Middle frontal gyrus (tissue), 1 donor: ENCODE data around the gene TUFT1.
"Not testable (repeated sequence)": the region's sequence is repeated elsewhere in the genome, so short reads cannot be mapped to it uniquely, and the experiment has no call there.

Experiments
- DNase-seq: peaks from one replicate; pipeline ENCODE4 v3.0.0-alpha.2; 2015; ENCODE audit warnings: low spot score; ENCODE audit errors: extremely low spot score

TUFT1 gene

DNA sequence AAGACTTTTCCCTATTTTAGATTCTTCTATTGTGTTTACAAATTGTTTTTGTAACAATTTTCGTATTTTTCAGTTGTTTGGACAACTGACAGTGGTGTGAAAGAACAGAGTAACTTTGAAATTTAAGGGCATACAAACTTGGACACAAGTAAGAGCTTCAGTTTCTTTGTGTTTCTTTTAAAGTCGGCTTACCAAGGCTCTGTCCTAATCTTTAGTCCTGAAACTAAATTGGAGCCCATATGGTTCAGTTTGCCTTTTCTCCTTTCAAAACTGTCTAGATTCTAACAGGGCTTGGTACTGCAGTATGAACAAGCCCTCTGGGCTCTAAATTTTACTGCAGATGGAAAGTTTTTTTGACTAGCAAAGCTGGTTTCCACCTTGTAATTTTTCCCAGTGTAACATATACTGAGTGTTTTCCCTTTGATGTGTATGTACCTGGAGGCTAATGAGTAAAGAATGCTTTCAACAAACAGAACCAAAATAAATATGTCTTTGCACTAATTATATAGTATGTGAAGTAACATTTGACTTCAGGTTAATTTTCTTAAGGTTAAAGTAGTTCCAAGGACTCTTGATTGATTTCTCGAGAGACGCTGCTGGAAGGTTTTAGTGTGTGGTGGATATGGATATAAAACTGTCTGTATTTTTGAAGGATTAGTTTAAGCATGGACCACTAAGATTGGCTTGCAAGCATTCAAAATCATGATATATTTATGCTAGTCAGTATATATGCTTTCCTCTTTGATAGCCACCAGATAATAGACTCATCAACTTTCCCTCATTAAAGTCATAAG is 75.8 kb downstream of the TUFT1 start:
- no peak for DNase-seq

DNA sequence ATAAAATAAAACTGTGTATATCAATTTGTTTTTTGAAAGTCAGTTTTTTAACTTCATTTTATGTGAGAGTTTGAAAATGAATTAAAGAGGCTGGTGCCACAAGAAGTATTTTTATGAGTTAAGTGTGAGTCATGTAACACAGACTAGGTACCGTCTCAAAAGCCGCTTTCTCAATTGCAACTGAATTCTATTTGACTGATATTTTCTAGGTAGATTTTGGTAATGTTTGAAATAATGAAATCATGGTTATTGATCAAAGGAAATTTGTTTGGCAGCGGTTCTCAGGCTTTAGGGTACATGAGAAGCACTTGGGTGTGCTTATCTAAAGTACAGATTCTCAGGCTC is 76.4 kb downstream of the TUFT1 start:
- DNase-seq: no peak

DNA sequence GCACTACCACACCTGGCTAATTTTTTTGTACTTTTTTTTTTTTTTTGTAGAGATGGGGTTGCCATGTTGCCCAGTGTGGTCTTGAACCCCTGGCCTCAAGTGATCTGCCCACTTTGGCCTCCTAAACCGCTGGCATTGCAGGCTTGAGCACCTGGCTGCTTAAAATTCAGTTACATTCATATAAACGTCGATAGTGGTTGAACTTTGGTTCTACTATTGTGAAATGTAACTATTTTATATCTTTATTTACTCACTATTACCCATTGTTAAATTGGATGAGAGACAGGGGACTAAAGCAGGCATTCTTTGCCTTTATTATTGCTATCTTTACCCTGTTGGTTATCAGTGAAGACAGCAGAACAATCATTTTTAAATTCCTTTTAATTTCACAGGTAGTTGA is 77.9 kb downstream of the TUFT1 start:
- DNase-seq: no peak

DNA sequence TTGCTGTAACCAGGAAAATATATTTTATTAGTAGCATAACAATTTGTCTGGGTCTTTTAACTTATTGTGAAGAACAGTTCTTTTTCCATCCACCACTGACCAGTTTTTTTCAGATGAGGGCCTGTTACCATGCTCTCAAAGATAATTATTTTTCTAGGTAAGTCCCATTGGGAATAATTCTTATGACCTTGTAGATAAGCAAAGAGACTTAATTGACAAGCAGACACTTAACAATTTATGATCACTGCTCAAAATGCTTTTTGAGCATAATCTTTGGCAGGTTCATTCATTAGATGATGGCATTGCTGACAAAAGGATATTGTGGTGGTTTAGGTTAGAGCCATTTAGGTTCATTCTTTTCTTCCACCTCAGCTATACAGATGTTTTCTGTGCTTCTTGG is 78.4 kb downstream of the TUFT1 start:
- DNase-seq: no peak

DNA sequence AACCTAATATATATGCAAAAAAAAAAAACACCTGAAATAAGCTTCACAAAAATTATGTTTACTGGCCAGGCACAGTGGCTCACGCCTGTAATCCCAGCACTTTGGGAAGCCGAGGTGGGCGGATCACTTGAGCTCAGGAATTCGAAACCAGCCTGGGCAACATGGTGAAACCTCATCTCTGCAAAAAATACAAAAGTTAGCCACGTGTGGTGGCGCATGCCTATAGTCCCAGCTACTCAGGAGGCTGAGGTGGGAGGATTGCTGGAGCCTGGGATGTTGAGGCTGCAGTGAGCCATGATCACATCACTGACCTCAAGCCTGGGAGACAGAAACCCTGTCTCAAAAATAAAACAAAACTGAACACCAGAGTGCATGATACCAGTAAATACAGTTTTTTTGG is 78.9 kb downstream of the TUFT1 start:
- DNase-seq: not testable (repeated sequence)

DNA sequence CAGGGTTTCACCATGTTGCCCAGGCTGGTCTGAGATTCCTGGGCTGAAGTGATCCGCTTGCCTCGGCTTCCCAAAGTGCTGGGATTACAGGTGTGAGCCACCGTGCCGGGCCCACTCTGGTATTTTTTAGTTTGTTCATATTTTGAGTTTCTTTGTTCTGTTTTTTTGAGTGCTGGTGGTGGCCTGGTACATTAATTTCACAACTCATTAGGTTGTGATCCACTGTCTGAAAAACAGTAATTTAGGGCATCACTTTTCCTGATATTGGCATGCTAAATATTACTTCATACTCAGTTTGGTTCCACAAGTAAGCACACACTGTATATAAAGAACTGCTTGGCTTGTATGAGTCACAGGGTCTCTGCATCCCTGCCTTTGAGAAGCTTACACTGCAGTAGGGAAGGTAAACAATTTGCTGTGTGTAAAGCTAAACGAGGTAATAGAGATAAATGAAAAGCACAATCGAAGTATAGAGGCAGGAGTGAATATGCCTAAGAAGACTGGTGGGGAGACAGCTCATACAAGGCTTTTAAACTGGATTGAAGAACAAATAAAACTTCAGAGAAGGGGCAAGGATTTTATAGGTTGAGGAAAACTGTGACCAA is 79.5 kb downstream of the TUFT1 start:
- DNase-seq: no peak

DNA sequence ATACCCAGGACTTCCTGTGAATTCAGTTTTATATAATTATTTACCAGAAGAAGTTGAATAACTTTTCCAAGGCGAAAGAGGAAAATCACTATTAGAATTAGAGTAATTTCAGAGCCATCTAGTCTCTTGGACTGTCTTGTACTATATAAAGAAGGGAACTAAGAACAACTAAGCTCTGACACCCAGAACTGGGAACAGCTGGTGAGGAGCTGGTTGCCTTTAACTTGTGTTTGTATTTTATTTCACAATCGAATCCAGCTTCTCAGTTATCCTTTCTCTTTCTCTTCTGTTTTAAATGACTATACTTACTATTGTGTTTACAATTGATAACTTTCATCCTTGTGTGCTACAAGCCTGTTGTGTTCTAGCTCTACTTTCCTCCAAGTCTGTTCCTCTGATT is 80.2 kb downstream of the TUFT1 start:
- no peak for DNase-seq

DNA sequence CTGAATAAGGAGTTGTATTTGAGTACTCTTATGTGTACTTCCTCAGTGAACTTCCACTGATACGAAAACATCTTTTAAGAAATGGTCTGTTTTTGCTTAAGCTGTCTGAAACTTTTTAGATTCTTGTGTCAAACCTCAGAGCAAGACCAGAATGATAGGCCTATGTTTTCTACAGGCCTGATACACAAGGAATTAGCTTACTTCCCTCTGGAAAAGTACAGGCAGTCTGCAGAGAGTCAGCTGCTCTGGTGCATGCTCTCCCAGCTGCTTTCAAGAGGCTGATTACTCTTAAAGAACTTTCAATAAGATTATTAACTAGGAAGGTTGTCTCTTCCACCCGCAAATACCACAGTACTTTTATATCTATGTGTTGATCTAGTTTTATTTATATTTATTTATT is 81.2 kb downstream of the TUFT1 start:
- DNase-seq: no peak

DNA sequence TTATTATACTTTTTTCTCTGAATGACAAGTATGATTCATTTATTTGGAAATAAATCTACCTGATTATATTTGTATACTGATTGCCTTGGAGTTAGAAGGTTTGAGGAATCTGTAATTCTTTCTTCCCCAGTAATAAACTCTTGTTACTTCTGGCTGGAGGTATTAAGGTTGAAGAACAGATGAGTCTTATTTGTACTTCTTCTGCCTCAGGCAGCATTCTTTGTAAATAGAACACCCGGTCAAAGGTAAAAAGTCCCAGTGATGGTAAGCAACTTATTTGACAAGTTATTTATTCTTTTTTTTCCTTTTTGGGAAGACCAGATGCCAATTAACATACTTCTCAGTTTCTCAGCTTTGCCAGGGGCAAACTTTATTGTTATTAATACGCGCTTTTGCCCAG is 84.7 kb downstream of the TUFT1 start:
- no peak for DNase-seq

DNA sequence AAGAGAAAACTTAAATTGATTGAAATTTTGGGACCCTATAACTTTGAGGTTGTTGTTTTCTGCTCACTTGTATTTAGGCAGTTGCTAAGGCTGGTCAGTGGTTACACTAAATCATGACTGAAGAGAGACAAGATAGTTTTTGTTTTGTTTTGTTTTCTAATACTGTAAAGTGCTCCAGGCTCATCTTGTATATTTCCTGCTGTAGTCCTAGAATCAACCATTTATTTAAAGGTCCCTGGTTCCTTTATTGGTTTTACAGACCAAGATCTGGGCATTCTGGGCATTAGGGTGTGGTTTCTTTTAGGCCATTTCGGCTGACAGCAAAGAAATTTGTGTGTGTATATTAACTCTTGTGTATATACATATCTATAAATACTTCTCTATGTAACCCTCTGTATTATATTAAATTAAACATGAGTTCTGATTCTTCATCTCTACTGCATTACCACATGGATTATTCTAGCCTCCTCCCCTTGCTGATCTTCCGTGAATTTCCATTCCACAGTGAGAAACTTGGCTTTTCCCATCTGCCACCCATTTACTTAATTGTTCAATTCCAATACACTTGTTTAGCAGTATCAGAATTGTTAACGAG is 86.7 kb downstream of the TUFT1 start:
- no peak for DNase-seq

DNA sequence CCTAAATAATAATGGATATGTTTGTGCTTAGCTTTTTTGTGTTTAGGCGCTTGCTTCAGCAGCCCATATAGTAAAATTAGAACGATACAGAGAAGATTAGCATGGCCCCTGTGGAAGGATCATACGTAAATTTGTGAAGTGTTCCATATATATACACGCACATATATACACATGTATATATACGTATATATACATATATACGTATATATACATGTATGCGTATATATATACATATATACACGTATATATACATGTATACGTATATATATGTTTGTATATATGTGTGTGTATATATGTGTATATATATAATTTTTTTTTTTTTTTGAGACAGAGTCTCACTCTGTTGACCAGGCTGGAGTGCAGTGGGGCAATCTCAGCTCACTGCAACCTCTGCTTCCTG is 89.2 kb downstream of the TUFT1 start:
- DNase-seq: no peak
